Stimulated activated CD8-positive, alpha-beta memory T cell treated with anti-CD3 and anti-CD28 coated beads, Interleukin-15, amount 100 ng/mL, for 4 hours (primary cell): ENCODE data around the gene CLDND1.
"Not testable (repeated sequence)": the region's sequence is repeated elsewhere in the genome, so short reads cannot be mapped to it uniquely, and the experiment has no call there.

Experiments
- DNase-seq, 2 donors: peaks; one replicate each; pipeline ENCODE4 v3.0.0-alpha.2; 2020; ENCODE audit warnings: low read depth in 2 of 2

CLDND1 gene

DNA sequence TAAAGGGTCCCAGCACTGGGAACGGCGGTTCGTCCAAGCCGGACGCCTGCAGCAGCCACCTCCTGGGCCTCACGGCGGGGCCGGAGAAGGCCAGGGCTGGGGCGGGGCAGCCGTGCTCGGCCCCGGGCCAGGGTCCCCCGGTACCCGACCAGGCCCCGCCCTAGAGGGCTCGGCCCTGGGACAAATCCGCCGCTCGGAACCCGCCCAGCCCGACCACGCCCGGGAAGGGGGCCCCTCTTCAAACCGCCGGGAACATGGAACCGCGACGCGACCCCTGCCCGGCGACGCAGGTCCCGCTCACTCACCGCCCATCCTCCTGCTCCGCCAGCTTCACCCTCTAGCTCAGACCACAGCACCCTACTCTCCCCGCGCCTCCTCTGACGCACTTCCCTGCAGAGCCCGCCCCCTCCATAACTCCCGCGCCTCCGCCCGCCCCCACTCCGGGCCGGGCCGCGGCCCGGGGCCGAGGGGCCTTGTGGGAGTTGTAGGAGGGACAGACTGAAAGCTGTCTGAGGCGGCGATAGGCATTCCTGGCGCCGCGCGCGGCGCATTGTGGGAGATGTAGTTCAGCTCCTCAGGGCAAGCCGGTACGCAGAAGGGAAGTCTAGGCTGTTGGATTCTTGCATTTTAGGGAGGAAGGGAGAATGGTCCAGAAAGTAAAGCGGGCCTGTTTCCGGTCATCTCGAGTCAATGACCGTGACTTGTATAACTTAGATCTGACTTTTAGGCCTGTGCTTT is at the start of gene CLDND1:
TSS of gene CLDND1 (minus strand) at position 359 of the 738 bp plus-strand sequence. CDS start 1,478 bp downstream, outside the sequence.
- peak; percentile 90 to 91 for DNase-seq

DNA sequence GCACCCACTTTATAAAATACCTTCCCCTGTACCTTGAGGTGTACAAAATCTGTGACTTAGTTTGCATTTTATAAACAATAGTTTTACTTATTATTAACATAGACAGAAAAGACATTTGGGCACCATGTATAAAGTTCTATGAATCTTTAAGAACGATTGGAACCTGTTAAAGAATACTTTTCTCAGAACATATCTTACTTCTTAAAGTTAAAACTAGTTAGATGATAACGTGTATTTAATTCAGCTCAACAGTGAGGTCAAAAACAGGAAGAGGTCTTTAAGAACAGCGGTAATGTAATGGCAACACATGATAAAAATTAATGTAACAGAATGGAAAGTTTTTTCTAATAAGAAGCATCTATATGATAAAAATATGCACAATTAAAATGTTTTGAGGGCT is 45.7 kb upstream of the CLDND1 start:
- DNase-seq = no peak

DNA sequence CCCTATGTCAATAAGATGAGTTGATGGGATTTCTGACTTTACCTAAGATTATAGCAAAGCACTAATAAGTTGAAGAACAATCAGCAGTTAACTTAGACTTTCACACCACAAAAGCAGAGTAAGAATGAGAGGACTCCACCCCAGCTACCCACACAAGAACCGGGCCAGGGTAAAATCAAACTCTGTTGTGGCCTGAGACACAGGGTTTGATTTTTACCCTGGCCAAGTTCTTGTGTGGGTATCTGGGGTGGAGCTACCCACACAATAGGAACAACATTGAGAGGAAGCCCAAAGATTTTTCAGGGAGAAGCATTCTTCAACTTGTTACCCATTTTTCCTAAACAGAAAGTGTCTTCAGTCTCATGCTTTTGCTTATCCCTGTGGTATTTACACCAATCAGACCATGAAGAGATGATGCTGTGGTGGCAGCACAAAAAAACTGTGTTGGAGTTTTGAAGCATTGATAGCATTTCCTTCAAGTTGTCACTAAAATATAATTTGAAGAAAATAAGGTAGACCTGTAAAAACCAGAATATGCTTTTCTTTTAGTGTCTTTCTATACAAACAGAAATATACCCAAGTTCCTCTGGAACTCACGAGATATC is 45.1 kb upstream of the CLDND1 start:
- no peak for DNase-seq

DNA sequence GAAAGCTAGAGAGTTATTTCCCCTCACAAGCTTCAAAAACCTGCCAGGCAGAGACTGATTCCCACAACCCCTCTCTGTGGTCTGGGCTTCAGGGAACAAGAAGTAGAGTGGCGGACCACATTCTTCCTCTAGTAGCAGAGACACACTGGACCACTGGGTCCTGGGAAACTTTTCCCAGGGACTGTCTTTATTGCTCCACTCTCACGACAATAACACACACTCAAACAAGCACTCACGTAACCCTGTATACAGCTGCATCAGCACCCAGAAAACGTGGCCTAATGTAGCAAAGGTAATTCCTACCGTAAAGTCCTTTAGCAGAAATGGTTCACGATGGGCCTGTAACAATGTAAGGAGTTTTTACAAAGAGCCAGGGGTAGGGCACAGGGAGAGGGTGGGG is 43.1 kb upstream of the CLDND1 start:
- DNase-seq = no peak

DNA sequence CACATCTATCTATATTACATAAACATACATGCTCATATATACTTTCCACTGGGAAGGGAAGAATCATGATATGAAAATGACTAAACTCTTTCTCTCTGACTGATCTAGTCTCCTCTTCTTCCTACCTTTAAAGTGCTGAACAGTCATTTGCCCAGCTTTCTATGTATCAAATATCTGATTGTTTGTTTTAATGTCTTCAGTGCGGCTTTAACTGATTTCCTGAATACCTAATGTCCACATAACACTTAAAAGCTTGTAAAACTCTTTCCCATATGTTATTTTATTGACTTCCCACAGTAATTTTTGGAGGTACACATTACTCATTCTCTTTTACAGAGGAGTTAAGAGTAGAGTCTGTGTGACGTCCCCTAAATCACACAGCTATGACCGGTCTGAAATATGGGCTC is 42.5 kb upstream of the CLDND1 start:
- no peak for DNase-seq

GRCh38 chr3:98564282-98565005 is 41.7 kb upstream of the CLDND1 start:
- no peak for DNase-seq

DNA sequence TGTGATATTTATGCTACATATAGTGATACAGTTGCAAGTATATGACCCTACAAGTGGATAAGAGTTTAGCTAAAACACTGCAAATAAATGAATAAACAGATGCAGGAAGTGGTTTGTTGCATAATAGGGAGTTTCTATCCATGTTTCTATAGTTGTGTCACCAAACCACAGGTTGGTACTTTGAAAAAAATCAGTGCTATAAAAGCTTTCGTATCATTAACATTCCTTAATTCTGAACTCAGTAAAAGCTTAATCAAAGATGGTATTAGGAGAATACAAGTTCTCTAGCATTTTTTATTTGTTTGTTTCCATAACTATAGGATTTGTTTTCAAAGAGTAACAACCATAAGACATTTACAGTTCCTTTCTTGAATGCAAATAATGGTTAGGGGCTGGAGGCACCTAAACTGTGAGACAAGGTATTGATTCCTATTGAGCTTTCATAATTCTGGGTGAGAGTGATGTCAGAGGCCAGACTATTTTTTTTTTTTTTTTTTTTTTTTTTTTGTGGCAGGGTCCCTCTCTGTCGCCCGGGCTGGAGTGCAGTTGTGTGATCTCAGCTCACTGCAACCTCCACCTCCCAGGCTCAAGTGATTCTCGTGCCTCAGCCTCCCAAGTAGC is 41.1 kb upstream of the CLDND1 start:
- DNase-seq = no peak

DNA sequence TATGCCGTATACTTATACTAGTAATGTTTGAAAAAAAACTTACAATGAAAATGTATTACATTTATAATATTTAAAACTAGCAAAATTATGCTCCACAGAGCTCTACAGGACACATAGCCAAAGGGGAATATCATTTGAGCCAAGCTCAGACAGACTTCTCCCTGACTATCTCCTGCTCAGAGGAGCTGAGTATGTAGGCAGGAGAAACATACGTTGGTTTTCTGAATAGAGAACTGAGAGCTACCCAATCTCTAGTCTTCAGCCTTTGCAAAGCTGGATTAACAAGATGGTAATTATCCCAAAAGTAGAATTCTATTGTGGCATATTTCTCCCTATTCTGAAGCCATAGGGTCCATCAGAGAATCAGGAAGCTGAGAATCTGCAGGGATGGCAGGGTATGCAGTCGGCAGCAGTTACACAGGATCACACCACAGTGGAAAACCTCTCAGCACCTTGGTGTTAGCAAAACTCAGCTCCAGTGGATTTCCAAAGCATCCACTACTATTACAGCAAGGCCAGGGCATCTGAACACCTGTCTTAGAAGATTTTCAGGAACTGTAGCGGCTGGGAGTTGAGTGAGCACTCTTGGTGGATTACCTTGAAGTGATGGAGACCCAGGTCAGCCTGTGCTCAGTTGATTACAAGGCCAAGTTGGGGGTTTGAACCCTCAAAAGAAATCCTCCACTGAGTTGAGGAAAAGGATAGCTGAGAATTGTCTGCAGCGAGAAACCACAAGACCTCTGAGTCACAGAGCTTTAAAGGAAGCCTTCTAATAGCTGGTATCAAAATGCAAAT is 39.2 kb upstream of the CLDND1 start:
- no peak for DNase-seq

- no peak for DNase-seq
Observed at GRCh38 chr3:98560911-98561310, 38.2 kb upstream of the CLDND1 start.

DNA sequence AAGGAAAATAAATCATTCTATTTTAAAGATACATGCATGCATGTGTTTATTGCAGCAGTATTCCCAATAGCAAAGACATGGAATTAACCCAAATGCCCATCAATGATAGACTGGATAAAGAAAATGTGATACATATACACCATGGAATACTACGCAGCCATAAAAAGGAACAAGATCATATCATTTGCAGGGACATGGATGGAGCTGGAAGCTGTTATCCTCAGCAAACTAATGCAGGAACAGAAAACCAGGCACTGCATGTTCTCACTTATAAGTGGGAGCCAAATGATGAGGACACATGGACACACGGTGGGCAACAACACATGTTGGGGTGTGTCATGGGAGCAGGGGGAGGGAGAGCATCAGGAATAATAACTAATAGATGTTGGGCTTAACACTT is 37.1 kb upstream of the CLDND1 start:
- not testable (repeated sequence) for DNase-seq

- DNase-seq = no peak
Observed at GRCh38 chr3:98558100-98558827, 35.6 kb upstream of the CLDND1 start.

DNA sequence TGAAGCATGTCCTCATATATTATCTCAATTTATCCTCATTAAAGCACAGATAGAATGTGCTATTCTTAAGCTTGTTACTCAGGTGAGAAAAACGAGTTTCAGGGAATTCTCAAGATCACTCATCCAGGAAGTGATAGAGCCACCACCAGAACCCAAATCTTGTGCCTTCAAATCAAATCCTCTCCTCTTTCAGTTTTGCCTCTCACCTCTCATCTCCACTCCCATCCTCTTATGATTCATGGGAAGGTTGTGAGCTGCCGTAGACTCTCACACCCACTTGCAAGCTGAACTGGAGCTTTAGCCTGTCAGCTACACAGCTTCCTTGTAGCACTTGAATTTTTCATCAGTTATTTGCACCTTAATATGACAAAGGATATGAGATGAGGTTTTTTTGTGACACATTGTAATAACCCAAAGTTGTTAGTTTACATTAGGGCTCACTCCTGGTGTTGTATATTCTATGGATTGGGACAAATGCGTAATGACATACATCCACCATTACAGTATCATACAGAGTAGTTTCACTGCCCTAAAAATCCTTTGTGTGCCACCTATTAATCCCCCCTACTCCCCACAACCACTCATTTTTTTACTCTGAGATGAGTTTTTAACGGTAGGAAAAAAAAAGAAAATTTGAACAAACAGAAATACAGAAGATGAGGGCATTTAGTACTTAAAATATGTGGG is 34.8 kb upstream of the CLDND1 start:
- DNase-seq = peak in 1 of 2 donors; percentile 39

DNA sequence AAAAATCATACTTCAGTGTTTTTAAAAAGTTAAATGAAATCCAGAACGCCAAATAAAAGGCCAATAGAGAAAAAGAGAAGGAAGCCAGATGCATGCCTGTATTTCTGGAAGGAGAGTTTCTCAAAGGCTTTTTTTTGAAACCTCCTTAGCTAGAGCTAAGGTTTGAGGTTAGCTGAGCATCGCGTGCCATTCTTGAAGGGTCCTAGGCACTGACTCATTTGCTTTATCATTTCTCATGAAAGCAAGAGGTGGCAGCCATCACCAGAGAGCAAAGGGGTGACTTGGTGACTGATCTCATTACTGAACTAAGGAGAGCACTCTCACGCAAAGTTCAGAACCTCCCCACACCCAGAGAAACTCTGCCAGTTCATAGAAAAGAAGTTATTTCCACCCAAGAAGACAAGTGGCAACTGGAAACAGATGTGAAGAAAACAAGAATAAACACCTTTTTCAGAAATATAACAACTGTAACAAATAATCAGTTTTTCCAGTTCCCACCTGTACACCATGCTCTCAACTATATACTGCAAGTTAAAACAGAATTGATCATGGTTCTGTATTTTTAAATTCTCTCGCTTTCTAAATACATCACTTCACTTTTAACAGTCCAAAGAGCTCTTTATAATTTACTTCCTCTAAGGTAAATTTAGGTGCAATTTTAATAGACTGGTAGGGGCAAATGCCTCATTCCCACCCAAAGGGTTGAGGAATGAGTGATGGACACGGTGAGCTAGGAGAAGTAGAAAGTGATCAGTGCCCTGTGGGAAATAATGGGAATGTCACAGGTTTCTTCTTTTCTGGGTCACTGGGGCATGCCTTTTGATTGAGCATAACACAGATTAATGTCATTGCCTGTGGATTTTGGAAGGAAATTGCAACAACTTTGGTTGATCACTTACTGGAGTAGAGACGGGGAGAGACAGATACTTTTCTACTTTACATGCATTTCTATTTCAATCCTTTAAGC is 33.7 kb upstream of the CLDND1 start:
- peak; percentile 30 to 73 for DNase-seq

DNA sequence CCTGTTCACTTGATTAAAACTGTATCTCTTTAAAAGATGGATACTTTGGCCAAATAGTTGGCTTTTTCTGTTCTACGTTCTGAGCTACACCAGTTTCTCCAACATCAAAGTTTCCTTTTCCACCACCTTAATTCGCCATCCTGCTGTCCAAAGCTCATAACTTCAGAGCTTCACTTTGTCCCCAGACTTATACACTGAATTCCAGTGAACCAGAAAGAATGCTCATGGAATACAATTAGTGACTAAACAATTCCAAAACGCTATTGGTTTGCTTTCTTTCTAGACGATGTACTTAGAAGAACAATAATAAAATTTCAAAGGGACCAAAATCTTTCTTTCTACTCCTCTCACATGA is 32.3 kb upstream of the CLDND1 start:
- DNase-seq = no peak

DNA sequence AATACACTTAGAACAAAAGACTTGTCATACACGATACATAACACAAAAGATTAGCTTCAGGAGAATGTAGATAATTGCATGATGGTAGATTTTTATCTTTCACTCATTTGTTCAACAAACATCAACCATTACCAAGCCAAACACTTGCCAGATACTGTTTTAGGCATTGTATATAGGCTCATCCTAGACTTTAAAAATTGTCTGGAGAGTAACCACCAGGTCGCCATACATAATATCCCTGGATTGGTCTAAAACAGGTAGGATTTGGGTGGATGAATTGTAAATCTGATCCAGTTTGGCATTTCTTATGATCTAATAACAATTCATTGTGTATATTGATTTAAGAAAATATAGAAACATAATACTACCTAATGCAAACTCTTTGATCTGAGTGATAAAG is 31.9 kb upstream of the CLDND1 start:
- DNase-seq = no peak

DNA sequence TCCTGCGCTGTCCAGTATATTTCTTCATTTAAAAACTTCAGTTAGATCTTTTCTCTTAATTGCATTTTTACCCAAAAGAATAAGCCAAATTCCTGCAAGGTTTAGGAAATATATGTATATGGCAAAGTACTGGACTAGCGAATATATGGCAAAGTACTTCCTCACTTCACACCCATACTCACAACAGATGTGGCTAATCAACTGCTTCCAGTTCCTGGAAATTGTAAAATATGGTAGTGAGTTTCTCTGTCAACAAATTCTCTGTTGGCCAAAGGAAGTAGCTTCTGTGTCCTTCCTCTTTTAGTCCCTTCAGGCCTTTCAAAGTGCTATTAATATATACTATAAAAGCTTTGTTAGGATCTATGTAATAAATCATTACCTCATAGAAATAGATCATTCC is 31.1 kb upstream of the CLDND1 start:
- DNase-seq = no peak

GRCh38 chr3:98553021-98553563 is 30.4 kb upstream of the CLDND1 start:
- no peak for DNase-seq

DNA sequence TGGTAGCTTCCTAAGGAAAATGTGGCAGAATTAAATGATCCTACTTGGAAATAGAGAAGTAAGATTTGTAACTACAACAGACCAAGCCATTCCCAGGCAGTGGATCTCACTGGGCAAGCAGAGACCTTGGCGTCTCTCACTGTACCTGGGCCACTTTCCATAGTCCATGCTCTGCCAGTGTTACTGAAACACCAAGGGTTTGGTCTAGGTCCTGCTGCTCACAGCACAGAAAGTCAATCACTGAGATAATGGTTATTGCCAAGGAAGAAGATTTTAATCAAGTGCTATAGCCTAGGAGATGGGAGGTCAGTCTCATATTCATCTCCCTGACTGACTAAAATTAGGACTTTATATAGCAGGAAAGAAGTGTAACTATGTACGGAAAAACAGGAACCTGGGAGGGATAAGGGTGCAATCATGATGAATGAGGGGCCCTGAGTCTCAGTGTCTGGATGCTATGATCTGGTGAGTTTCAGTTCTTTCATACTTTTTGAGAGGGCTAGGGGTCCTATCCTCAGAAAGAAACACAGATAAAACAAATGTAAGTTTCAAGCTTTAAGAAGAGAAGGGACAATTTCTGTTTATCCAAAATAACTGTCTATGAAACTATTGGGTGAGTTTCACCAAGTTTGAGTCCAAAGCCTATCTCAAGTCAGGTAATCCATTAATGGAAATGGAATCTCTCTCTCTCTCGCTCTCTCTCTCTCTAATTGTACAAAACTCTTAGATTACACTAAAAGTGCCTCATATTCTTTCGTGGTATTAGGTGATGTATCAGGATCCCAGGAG is 29.7 kb upstream of the CLDND1 start:
- DNase-seq = no peak
